Left colon (tissue), 2 donors: ENCODE data around the gene METTL6. TPM values are rescaled to one million over a fixed set of nuclear protein-coding genes. Genes with fewer than 3 reads are reported as not detected.
"Not testable (repeated sequence)": the region's sequence is repeated elsewhere in the genome, so short reads cannot be mapped to it uniquely, and the experiment has no call there.

Experiments used
- ATAC-seq: fragments of 200-7000 bp; cut with Tn5 transposase; one replicate; pipeline ENCODE4 v1.9.1; 2020; ENCODE audit warnings: mild to moderate bottlenecking, moderate library complexity
- DNase-seq, 2 donors: peaks; one replicate each; pipeline ENCODE4 v3.0.0-alpha.2; 2020
- intact Hi-C, 2 donors: fragments of 100-400 bp; cut with DNase I in 1 of 2; cut with micrococcal nuclease in 1 of 2; formaldehyde crosslinking; loops; one replicate each; pipeline versions ENCODE4 v1.11.2 to v1.14.0; 2022; cut with DNase I, micrococcal nuclease
- total RNA-seq, 2 donors: library from RNA; stranded (reverse); fragmentation: NEBNext Ultra II Directional; extraction: Animal tissue kit (Norgen Biotek cat#: 25700); gene quantifications; one replicate each; pipeline ENCODE4 v1.2.1, GENCODE V29; 2021
- donor health status: DM: no; HTN: no; CAD: no.
- donor health status: DM: yes; HTN: yes; CAD: no.

The METTL6 gene
- total RNA-seq, 2 donors from 2014 or later, result 6.3 to 8.0 TPM

DNA sequence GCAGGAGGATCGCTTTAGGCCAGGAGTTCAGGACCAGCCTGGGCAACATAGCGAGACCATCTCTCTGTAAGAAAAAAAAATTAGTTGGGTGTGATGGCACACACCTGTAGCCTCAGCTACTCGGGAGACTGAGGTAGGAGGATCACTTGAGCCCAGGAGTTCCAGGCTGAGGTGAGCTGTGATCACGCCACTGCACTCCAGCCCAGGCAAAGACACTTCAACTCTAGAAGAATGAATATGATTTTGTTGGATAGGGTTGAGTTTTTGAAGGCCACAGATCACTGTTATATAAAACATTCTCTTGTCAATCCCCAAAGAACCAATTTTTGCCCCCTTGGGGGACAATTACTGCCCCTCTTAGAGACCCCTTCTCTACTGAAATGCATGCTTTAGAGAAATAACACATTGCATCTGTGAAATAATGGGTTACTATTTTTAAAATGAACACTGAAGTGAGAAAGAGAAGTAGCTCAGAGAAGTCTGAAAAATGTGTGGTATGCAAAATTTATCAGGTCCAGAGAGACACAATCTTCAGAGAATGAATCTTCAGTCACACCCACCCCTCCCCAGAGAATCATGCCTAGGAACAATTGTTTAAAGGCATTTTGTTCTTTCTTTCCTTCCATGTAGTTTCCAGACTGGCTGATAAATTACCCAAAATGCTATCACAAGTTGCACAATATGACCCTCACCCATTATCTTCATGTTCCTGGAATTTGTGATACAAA is 42.7 kb downstream of the METTL6 start:
- intact Hi-C loops, result no loop called here
- ATAC-seq (no peak), DNase-seq (no peak)

- no peak for DNase-seq
- intact Hi-C loops, result no loop called here
- ATAC-seq, result no peak
Measured at GRCh38 chr3:15382405-15382923, 44.9 kb downstream of the METTL6 start.

DNA sequence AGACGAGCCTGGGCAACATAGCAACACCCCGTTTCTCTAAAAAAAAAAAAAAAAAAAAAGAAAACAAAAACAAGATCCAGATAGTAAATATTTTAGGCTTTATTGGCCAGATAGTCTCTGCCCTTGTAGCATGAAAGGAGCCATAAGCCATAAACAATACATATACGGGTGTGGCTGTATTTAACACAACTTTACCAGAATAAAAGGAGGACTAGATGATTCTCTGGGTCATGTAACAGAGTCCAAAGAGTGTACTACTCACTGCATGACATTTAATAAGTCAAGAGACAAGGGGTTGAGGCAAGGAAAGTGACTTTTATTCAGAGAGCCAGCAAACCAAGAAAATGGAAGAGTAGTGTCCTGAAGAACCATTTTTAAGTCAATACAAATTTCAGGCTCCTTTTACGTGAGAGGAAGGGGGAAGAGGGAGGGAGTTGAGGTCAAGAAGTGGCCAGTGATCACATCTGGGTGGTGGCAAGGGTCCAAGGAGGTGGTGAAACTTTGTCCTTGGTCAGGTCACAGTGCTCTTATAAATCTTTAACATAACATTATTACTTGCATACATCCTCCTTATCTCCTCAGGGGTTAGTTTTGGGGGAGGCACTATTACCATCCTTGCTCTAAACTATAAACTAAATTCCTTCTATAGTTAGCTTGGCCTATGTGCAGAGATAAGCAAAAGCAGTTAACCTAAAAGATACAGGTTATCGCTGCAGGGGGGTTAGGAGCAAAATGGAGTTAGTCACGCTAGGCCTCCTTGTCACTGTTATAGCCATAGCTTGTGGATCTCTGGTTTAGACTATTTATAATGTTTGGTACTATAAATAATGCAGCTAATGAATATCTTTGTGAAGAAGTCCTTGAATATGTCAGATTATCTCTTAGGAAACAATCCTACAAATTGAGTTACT is 46.1 kb downstream of the METTL6 start:
- intact Hi-C loops, result no loop called here
- ATAC-seq, result peak; percentile 76

DNA sequence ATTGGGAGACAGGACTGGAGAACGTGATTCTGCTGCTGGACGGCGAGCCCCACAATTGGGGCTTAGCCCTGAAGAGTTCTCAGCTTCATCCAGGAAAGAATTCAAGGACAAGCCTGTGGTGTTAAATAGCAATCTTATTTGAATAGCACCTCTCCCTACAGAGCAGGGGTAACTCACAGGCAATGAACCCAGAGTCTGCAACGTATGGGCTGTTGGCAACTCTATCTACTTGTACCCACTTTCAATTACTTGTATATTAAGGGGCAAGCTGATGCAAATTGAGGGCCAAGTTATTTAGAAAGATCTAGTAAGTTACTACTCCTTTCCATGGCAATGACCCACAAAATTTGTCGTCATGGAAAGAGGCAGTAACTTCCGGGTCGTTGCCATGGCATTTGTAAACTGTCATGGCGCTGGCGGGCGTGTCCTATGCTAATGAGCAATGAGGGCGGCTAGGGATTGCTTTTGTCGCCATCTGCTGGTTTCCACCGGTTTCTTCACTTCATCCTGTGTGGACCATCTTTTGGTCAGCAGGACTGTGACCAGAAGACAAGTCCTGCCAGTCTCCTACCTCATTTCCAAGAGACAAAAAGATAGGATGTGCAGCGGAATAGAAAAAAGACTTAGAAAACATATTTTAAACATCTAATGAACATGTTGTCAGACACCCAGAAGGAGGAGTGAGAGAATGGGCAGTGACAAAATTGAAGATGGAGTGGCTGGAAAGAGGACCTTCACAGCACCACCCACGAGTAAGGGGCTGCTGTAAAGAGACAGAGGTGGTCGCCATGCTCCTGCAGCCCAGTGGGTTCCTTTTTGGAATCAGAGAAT is 49.2 kb downstream of the METTL6 start:
- intact Hi-C loops, result loop anchor here in 1 of 2 donors (5.0 kb wide), 1 partner anchor 111 kb away; no protein-coding TSS in a partner anchor
- DNase-seq (peak; percentile 95 to 96), ATAC-seq (peak; percentile 91)

More for the DNA sequence above, 46.1 kb downstream of the METTL6 start:
- no peak for DNase-seq

DNA sequence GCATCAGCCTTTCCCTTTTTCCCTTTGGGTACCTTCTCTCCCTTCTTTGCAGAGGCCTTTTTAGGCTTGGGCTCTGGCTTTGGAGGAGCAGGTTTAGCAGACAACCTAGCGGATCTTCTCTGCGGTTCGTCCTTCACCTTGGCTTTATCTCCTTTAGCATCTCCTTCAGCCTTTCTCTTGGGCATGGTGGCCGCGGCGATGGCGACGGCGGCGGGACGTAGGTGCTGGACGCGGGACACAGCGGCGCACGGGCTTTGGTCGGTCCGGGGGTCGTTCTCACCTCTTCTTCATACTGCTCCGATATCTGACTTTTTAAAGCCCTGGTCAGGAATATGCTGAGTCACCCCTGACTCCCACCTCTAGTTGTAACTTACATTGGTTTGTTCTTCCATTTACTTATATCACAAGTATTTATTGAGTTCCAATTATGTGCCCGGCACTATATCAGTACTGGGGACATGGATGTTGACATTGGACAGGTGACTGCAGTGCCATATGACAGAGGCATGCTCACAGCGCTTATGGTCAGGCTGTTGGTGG is 51.8 kb downstream of the METTL6 start:
- no peak for ATAC-seq
- no peak for DNase-seq
- intact Hi-C loops, result loop anchor here in 1 of 2 donors (5.0 kb wide), 1 partner anchor 108 kb away; no protein-coding TSS in a partner anchor

- no peak for DNase-seq
- intact Hi-C loops, result no loop called here
- no peak for ATAC-seq
Measured at GRCh38 chr3:15372918-15373317, 54.4 kb downstream of the METTL6 start.

DNA sequence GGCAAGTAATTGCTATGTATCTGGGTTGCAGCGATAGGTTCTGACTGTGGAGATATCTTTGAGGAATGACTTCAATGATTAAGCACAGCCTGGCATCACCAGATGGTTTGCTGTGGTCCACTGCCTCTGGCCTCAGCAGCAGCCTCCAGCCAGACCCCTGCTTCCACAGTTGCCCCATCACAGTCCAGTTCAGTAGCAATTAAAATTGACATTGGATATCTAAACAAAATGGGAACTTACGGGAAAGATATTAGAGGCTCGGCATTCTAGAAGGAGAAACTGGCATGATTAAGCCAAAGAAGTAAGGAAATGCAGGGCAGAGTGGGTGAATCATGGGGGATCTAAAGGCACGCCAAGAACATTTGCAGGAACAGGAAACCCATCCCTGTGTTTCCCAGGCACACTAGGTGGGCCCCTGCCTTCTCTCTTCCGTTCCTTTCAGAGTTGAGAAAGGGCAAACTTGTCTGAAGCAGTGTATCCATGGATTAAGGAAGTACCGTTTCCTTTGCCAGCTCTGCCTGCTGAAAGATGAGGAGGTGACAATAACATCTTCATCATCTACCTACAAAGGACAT is 58.7 kb downstream of the METTL6 start:
- DNase-seq (no peak), ATAC-seq (no peak)
- intact Hi-C loops, result no loop called here

- ATAC-seq (no peak), DNase-seq (no peak)
- intact Hi-C loops, result no loop called here
Measured at GRCh38 chr3:15367059-15367458, 60.3 kb downstream of the METTL6 start.

GRCh38 chr3:15364078-15364477 is 63.3 kb downstream of the METTL6 start:
- peak; percentile 52 to 53 for DNase-seq
- peak; percentile 57 for ATAC-seq
- intact Hi-C loops, result not testable (repeated sequence)

DNA sequence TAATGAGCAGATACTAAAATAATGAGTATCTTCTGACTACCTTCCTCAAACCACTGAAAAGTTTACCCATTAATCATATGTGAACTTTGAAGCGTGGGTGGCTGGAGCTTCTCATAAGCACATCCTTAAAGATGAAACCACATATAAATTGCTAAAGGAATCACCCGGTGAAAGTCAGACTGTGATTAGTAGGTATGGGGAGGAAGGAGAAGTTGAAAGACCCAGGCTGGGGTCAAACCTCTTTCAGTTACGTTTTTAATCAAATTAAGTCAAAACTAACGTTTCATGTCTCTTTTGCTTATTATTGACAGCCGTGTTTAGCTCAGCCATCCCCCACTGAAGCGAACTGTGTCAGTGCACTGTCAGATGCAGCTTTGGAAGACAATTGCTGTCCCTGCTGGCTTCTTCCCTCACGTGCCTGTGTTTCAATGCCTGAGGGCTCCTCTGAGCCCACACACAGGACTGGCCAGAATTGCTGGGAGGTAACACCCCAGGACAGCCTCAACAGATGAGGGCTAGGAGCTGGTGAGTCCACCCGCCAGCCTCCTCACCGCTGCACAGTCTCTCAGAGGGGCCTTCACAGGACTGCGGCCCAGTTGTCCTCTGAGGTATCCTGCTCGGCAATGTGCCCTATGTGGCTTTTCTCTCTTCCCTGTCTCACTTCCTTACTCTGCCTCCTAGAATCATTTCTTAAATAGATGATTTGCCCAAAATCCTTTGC is 65.7 kb downstream of the METTL6 start:
- ATAC-seq, result no peak
- DNase-seq, result peak in 1 of 2 donors; percentile 15
- intact Hi-C loops, result no loop called here

DNA sequence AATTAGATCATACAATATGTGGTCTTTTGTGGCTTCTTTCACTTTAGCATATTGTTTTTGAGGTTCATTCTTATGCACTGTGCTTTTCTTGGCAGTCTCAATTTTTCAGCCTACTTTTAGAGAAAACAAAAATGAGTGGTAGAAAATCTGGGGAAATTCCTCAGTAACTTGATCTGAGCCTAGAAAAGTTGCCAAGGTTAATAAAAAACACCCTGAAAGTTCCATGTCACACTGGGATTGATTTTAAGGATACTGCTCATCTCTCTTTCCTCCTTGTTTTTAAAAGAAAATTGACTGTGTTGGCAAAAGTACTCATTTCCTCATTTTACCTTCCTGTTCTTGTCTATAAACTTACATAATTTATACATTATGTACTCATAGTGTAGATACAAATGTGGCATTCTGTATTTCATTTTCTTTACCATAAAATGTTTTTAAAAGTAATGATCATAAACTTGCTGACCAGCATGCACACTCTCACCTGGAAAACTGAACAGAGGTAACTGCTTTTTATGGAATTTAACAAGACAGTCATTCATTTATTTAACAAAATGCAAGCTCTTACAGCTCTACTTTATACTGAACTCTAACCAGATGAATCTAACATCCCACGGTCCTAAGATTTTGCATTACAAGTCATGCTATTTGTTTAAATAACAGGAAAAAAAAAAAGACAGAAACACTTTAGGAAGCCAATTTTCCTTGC is 66.4 kb downstream of the METTL6 start:
- ATAC-seq (no peak), DNase-seq (no peak)
- intact Hi-C loops, result no loop called here

Other genes with a start within 250 kb of the METTL6 start
- gene CAPN7, start 221.3 kb downstream of the METTL6 start, total RNA-seq, result 10 to 100 TPM; 33.6 to 39.0 TPM
- gene SH3BP5, start 95.0 kb downstream of the METTL6 start, total RNA-seq, result 10 to 100 TPM in 1 of 2 donors, 1 to 10 TPM in 1; 7.6 to 12.1 TPM
- 10 to 100 TPM; 21.4 to 22.4 TPM for gene EAF1, start 54 bp upstream of the METTL6 start, total RNA-seq
- gene COLQ, start 94.2 kb upstream of the METTL6 start, total RNA-seq, result 1 to 10 TPM; 1.3 to 1.7 TPM
- 10 to 100 TPM; 12.8 to 16.5 TPM for gene HACL1, start 174.0 kb upstream of the METTL6 start, total RNA-seq
- gene BTD, start 174.2 kb upstream of the METTL6 start, total RNA-seq, result 10 to 100 TPM; 29.8 to 32.3 TPM